Activated naive CD4-positive, alpha-beta T cell treated with anti-CD3 and anti-CD28 coated beads, Interleukin-2, amount 50 U/mL, for 72 hours (primary cell): Measurements from ENCODE around the gene TRA2A. TPM values are rescaled to one million over a fixed set of nuclear protein-coding genes. Genes with fewer than 3 reads are reported as not detected.

ENCODE experiments used
- ATAC-seq, 2 donors: fragments of 150-1000 bp; cut with Tn5 transposase; 2 replicates each; pipeline ENCODE4 v1.10.0; 2021; ENCODE audit warnings: mild to moderate bottlenecking in 2 of 2, moderate library complexity in 2 of 2
- DNase-seq, 2 donors: peaks; one replicate each; pipeline ENCODE4 v3.0.0; 2021 to 2022; ENCODE audit warnings: low spot score in 2 of 2
- H3K27ac Mint-ChIP-seq, 2 donors: one replicate each; pipeline ENCODE4 v1.8.0; 2022; ENCODE audit warnings: mild to moderate bottlenecking in 2 of 2, mixed read lengths in 2 of 2
- H3K36me3 Mint-ChIP-seq, 2 donors: one replicate each; pipeline ENCODE4 v1.8.0; 2022; ENCODE audit warnings: mixed read lengths in 2 of 2
- H3K9me3 Mint-ChIP-seq, 2 donors: one replicate each; pipeline ENCODE4 v1.8.0; 2022; ENCODE audit warnings: mixed read lengths in 2 of 2
- total RNA-seq, 2 donors: library from RNA; stranded (reverse); gene quantifications; one replicate each; pipeline ENCODE4 v1.2.3, GENCODE V29; 2022

Gene TRA2A
- total RNA-seq, 2 donors from 2014 or later = 85.8 to 114 TPM

DNA sequence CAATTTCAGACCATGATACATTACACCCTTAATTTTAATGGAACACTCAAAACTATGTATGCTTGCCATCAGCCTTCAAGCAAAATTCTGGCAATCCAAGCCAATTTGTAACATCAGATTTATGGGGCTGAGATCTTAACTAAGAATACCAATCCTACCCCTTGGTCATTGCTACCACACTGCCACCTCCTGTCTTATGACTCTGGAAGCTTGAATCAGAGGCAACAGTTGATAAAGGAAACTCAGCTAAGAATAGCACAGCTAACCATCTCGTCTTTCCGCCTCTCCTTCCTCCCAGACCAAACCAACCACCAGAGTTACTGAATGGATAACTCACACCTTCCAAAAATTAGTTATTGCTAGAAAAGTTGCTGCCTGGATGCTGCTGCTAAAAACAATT, 68.9 kb downstream of the TRA2A start:
- ATAC-seq (peak; percentile 29 to 43), DNase-seq (no peak)
- Mint-ChIP-seq H3K9me3 (no peaks in the 10 kb centered on the region), H3K36me3 (peaks cover 0 to 7% of the 10 kb centered on the region in 2 donors), H3K27ac (no peak overlapping the region)

DNA sequence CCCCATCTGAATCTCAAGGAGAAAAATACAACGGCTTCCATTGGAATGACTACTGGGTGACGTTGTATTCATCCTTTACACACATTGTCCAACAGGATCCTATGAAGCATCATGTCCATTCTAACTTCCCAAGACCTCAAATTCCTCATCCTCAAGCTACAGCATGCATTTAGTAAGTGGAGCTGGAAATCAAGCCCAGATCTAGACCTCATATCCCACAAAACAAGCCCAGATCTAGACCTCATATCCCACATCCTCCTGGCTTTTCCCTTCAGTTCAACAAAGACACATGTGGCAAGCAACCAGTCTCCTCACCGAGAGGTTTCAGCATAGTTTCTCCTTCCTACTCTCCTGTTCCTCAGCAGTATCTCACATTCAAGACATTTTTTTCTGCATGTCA, 73.7 kb downstream of the TRA2A start:
- Mint-ChIP-seq H3K36me3 (no peaks in the 10 kb centered on the region), H3K27ac (no peak overlapping the region), H3K9me3 (no peaks in the 10 kb centered on the region)
- DNase-seq (no peak), ATAC-seq (no peak)

DNA sequence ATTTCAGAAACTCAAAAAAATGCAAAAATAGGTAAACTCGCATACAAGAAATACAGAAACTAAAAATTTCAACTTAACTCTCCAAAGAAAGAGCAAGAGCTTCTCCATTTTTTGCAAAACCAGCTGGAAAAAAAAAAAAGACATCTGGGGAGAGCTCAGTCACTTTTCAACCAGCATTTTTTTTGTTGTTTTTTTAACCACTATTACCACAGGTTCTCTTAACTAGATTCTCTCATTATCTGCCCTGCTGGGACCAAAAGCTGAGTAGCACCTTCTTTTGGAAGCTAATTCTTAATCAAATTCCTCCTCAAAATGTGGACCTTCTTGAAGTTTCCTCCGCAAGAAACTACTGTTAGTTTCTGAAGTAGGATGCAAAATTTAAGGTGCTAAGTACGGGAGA, 75.7 kb downstream of the TRA2A start:
- no peak for DNase-seq

DNA sequence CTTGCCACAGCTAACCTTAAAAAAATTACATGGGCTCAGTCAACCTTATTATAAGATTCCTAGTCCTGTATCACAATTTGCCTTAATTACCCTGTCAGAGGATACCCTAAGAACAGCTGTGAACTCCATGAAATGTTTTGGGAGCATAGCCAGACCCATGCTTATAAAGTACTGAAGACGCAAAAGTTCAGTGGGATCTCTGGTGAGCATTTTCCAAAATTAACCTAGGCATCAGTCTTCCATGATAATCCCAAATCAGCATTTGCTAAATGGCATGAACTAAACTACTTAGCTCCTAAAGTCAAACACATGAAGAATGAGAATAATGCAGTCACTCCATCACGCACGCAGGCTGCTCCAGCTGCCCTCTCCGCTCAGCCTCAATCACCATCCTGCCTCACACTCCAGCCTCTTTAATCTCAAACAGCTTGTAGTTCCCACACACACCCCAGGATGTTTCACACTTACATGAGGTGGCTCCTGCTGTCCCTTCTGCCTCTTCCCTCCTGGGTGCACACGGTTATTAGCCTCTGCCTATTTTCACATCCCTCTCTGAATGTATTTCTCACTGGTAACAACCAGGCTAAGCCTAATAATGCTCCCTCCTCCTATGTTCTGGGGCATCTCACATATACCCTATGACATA, 76.8 kb downstream of the TRA2A start:
- no peak overlapping the region for H3K27ac Mint-ChIP-seq
- no peaks in the 10 kb centered on the region for H3K9me3 Mint-ChIP-seq
- DNase-seq (no peak), ATAC-seq (no peak)
- H3K36me3 Mint-ChIP-seq = no peaks in the 10 kb centered on the region

More for the DNA sequence above, 75.7 kb downstream of the TRA2A start:
- no peak for ATAC-seq
- H3K9me3 Mint-ChIP-seq = no peaks in the 10 kb centered on the region
- no peaks in the 10 kb centered on the region for H3K36me3 Mint-ChIP-seq
- no peak overlapping the region for H3K27ac Mint-ChIP-seq

Other genes starting within 250 kb of the TRA2A start
- gene MALSU1, start 232.6 kb downstream of the TRA2A start, total RNA-seq = 10 to 100 TPM; 78.5 to 83.4 TPM
- gene IGF2BP3, start 61.5 kb downstream of the TRA2A start, total RNA-seq = under 1 TPM; 0.39 to 0.56 TPM
- 1 to 10 TPM; 6.4 to 8.5 TPM for gene CCDC126, start 65.4 kb upstream of the TRA2A start, total RNA-seq
- 10 to 100 TPM in 1 of 2 donors, 1 to 10 TPM in 1; 8.8 to 19.7 TPM for gene FAM221A, start 148.2 kb upstream of the TRA2A start, total RNA-seq
- under 1 TPM; 0.07 to 0.18 TPM for gene STK31, start 178.2 kb upstream of the TRA2A start, total RNA-seq